ENCODE results near the gene DHODH.

The DHODH gene

DNA sequence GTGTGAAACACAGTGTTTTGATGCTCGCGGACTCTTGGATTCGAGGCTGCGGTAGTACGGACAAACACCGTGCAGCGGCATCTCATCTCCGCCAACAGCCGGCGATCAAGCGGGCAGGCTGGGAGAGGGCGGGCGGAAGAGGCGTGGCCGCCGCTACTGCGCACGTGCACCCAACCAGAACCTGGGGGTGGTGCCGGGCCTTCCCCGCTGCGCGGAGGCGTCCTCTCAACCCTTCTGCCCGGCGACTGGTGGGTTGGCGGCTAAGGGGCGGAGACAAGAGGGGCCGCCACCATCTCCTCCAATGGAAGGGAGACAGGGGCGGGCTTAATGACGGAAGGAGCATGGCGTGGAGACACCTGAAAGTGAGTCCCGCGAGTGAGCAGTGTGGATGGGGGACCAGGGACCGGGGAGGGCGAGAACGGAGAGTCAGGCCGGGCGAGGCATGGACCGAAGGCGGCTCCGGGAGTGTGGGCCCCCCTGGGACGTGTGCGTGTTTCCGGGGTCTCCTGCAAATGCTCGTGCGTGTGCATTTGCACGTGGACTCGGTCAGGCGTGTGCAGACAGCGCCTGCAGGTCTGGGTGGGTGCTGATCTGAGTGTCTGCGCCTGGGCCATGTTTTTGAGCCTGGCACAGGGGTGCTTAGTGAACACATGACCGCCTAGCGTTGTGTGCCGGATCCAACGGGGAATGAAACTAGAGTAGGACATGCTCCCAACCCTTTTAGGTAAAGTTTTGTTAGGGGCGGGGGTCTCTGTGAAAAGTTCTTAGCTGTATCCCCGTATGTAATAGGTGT is at the start of gene DHODH:
DHODH (plus strand) TSS at position 321 of the 793 bp plus-strand sequence; CDS start at position 342, 21 bp downstream.
- TF ChIP-seq CTCF (IDR thresholded peaks at IDR 0.05; ENCODE audit: control insufficient read depth, extremely low read depth, insufficient read depth), result peak; percentile 14; the same call in 1 of the 2 replicates
- peak; percentile 95 for DNase-seq (ENCODE audit: low read depth)
- peak within 1 kb of the TSS; percentile 84 for H3K4me3 ChIP-seq (ENCODE audit: low read depth, low read length)

DNA sequence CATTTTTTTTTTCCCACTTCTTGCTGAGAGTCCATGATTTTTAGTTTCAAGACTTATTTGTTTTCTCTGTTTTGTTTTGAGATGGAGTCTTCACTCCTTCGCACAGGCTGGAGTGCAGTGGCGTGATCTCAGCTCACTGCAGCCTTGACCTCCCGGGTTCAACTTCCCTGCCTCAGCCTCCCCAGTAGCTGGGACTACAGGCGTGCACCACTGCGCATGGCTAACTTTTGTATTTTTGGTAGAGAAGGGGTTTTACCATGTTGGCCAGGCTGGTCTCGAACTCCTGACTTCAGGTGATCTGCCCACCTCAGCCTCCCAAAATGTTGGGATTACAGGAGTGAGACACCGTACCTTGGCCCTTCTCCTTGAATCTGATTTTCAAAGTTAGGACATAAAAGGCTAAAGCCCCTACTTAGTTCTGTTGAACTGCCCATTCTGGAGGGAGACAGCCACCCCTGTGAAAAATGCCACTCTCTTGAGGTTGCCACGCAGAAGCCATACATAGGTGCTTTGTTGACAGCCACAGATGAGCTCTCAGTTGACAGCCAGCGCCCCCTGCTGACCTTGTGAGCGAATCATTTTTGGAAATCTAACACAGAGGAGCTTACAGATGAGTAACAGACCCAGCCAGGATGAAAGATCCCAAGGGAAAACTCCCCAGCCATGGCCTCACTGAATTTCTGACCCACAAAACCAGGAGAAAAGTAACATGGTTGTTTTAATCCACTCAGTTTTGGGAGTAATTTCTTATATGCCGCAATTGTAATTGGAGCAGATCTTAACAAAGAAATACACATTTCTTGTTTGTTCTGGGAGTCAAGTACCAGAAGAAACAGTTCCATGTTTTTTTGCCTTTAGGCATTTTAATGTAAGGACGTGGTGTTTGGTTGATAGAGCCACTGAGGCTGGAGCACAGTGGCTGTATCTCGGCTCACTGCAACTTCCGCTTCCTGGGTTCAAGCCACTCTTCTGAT is 47.2 kb upstream of the DHODH start:
- peak; percentile 92 for TF ChIP-seq CTCF (IDR thresholded peaks at IDR 0.05; ENCODE audit: control insufficient read depth, extremely low read depth, insufficient read depth)
- peak; percentile 63 for DNase-seq (ENCODE audit: low read depth)
- no peak overlapping the region for H3K4me3 ChIP-seq (ENCODE audit: low read depth, low read length)

DNA sequence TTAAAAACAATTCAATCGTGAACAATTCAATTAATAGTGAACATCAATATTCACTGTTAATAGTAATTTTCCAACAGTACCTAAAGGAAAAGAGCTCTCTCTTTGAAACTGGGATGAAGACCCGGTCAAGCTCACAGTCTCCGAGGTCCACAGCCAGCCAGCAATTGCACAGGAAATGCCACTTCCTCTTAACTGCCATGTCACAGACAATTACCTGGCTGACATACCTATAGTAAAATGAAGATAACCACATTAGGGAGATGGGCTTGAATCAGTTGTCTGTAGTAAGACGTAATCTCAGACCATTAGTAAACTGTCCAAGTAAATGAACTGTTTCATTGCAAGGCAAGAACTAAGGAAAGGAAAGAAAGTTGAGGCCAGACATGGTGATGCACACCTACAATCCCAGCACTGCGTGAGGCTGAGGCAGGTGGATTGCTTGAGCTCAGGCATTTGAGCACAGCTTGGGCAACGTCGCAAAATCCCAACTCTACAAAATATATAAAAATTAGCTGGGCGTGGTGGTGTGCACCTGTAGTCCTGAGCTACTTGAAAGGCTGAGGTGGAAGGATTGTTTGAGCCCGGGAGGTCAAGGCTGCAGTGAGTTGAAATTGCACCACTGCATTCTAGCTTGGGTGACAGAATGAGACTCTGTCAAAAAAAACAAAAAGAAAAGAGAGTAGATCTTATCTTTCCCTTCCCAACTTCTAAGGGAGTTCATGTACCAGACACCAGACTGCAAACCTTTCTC is 45.2 kb upstream of the DHODH start:
- TF ChIP-seq CTCF (IDR thresholded peaks at IDR 0.05; ENCODE audit: control insufficient read depth, extremely low read depth, insufficient read depth), result no peak
- DNase-seq (ENCODE audit: low read depth), result no peak
- H3K4me3 ChIP-seq (ENCODE audit: low read depth, low read length), result no peak overlapping the region

DNA sequence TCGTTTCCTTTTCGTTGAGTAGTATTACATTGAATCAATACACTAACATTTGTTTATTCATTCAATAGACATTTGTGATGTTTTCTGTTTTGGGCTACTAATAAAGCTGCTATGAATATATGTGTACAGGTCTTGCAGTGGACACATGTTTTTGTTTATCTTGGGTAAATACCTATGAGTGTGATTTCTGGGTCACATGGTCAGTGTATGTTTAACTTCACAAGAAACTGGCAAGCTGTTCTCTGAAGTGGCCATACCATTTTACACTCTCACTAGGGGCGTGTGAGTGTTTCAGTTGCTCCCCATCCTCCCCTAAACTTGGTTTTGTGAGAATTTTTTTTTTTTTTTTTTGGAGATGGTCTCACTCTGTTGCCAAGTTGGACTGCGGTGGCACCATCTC is 43.3 kb upstream of the DHODH start:
- no peak overlapping the region for H3K4me3 ChIP-seq (ENCODE audit: low read depth, low read length)
- peak; percentile 88 for DNase-seq (ENCODE audit: low read depth)
- TF ChIP-seq CTCF (IDR thresholded peaks at IDR 0.05; ENCODE audit: control insufficient read depth, extremely low read depth, insufficient read depth), result no peak

GRCh38 chr16:71966932-71967331 is 41.6 kb upstream of the DHODH start:
- no peak for TF ChIP-seq CTCF (IDR thresholded peaks at IDR 0.05; ENCODE audit: control insufficient read depth, extremely low read depth, insufficient read depth)
- no peak overlapping the region for H3K4me3 ChIP-seq (ENCODE audit: low read depth, low read length)
- peak; percentile 33 for DNase-seq (ENCODE audit: low read depth)

GRCh38 chr16:71969353-71969752 is 39.2 kb upstream of the DHODH start:
- DNase-seq (ENCODE audit: low read depth), result no peak
- TF ChIP-seq CTCF (IDR thresholded peaks at IDR 0.05; ENCODE audit: control insufficient read depth, extremely low read depth, insufficient read depth), result no peak
- H3K4me3 ChIP-seq (ENCODE audit: low read depth, low read length), result no peak overlapping the region

Measured in LNCaP clone FGC (cell line).